ENCODE measurements around the gene HLA-DMA.

DNA sequence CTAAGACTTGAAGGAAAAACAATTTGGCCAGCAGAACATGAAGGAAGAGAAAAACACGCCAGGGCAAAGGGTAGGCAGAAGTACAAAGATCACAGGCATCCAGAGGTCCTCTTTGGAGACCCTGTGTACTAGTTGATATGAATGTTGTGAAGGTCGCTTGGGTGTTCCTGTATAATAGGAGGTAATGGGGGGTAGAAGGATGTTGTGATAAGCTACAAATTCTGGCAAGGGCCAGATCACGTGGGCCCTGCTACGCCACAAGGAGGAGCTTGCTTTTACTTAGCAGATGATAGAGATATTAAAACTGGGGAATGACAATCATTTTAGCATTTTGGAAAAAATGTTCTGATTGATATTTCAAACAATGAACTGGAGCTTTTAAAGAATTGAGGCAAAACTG, 878 bp upstream of the HLA-DMA start:
- TF ChIP-seq, protein P1, sequence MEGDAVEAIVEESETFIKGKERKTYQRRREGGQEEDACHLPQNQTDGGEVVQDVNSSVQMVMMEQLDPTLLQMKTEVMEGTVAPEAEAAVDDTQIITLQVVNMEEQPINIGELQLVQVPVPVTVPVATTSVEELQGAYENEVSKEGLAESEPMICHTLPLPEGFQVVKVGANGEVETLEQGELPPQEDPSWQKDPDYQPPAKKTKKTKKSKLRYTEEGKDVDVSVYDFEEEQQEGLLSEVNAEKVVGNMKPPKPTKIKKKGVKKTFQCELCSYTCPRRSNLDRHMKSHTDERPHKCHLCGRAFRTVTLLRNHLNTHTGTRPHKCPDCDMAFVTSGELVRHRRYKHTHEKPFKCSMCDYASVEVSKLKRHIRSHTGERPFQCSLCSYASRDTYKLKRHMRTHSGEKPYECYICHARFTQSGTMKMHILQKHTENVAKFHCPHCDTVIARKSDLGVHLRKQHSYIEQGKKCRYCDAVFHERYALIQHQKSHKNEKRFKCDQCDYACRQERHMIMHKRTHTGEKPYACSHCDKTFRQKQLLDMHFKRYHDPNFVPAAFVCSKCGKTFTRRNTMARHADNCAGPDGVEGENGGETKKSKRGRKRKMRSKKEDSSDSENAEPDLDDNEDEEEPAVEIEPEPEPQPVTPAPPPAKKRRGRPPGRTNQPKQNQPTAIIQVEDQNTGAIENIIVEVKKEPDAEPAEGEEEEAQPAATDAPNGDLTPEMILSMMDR (IDR thresholded peaks at IDR 0.05): no peak
- no peak for TF ChIP-seq ZFX (IDR thresholded peaks at IDR 0.05; ENCODE audit: borderline replicate concordance)

All from 22Rv1 (cell line).